Muscle of leg (tissue), 11 donors: ENCODE measurements around the gene KRTAP1-1. TPM values are rescaled to one million over a fixed set of nuclear protein-coding genes. Genes with fewer than 3 reads are reported as not detected.
"Not testable (repeated sequence)": the region's sequence is repeated elsewhere in the genome, so short reads cannot be mapped to it uniquely, and the experiment has no call there.

ENCODE experiments used
- DNase-seq: peaks from one replicate; pipeline ENCODE4 v3.0.0; 2013
- H3K27ac ChIP-seq: one replicate; pipeline ENCODE4 v1.5.1; 2013; ENCODE audit warnings: mild to moderate bottlenecking, low read length, control low read depth
- H3K27me3 ChIP-seq: one replicate; pipeline ENCODE4 v1.6.1; 2013; ENCODE audit warnings: low read length; ENCODE audit not compliant: control insufficient read depth, insufficient read depth
- H3K36me3 ChIP-seq: one replicate; pipeline ENCODE4 v1.6.1; 2013; ENCODE audit warnings: low read length; ENCODE audit not compliant: control insufficient read depth, insufficient read depth
- H3K4me1 ChIP-seq: one replicate; pipeline ENCODE4 v1.6.1; 2013; ENCODE audit warnings: low read length; ENCODE audit not compliant: control insufficient read depth, insufficient read depth
- H3K4me3 ChIP-seq: one replicate; pipeline ENCODE4 v1.5.1; 2013; ENCODE audit warnings: low read length, control low read depth
- H3K9me3 ChIP-seq: replicated peaks from 2 replicates; pipeline ENCODE4 v1.6.1; 2013; ENCODE audit warnings: low read depth, low read length; ENCODE audit not compliant: control insufficient read depth
- WGBS: methylation state at CpG from one replicate; pipeline ENCODE4 v1.1.5; 2013; ENCODE audit warnings: missing lambda C conversion rate; ENCODE audit not compliant: insufficient coverage; 5-methylcytosine and 5-hydroxymethylcytosine counted together
- polyA plus RNA-seq, 8 donors: library from polyadenylated mRNA; unstranded; fragments of 120-200 nt; gene quantifications; one replicate each; pipeline versions ENCODE4 v1.2.1 to v1.2.3, GENCODE V29; 2013; ENCODE audit warnings: inconsistent platforms in 1 of 8, low replicate concordance in 1 of 8; ENCODE audit not compliant: insufficient read length in 8 of 8, insufficient read depth in 1 of 8
- total RNA-seq: library from RNA; stranded (reverse); fragments of 120-200 nt; gene quantifications from one replicate; pipeline ENCODE4 v1.2.4, GENCODE V29; 2013

The KRTAP1-1 gene
- total and polyA plus RNA-seq, 9 donors, result not detected

DNA sequence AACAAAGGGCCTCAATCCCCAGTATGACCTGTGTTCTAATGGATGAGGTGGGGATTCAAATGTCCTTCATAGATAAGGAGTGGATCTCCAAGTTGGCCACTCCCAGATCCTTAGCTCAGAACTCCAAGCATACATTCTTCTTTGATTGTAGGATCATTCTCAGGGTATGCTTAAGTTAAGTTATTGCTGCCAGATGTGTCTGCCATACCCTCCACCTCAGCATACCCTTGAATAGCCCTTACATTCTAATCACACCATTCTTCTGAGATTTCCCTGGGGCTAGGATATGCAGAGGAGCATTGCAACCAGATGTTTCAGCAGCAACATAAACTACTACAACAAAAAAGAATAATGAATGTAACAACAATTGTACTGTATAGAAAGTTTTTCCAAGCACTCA lies 26.0 kb upstream of the KRTAP1-1 start:
- no peak overlapping the region for H3K4me3 ChIP-seq
- DNase-seq, result no peak
- H3K27me3 ChIP-seq, result no peaks in the 10 kb centered on the region
- H3K9me3 ChIP-seq, result no peaks in the 10 kb centered on the region
- no peaks in the 10 kb centered on the region for H3K36me3 ChIP-seq
- H3K27ac ChIP-seq, result no peak overlapping the region
- no peaks in the 10 kb centered on the region for H3K4me1 ChIP-seq

GRCh38 chr17:41065829-41066624 lies 24.8 kb upstream of the KRTAP1-1 start, which contains the start of gene KRTAP2-4:
TSS of gene KRTAP2-4 (minus strand) at chr17:41065879. CDS start at chr17:41065845, 34 bp downstream.
- Histone ChIP-seq H3K4me1 (no peaks in the 10 kb centered on the region), H3K9me3 (no peaks in the 10 kb centered on the region), H3K27me3 (no peaks in the 10 kb centered on the region), H3K27ac (no peak within 1 kb of the TSS), H3K4me3 (no peak within 1 kb of the TSS), H3K36me3 (no peaks in the 10 kb centered on the region)
- 67% methylated on average over 1 of the region's 6 CpGs for WGBS
- DNase-seq, result no peak

- H3K27ac ChIP-seq, DNase-seq, H3K9me3 ChIP-seq, H3K36me3 ChIP-seq, H3K27me3 ChIP-seq, H3K4me1 ChIP-seq, H3K4me3 ChIP-seq: not testable (repeated sequence)
- 100% methylated on average over 2 of the region's 16 CpGs for WGBS
Measured at GRCh38 chr17:41065016-41065689, 23.9 kb upstream of the KRTAP1-1 start.

GRCh38 chr17:41064301-41064700 lies 23.1 kb upstream of the KRTAP1-1 start:
- no peaks in the 10 kb centered on the region for H3K9me3 ChIP-seq
- no peaks in the 10 kb centered on the region for H3K36me3 ChIP-seq
- H3K4me3 ChIP-seq, result no peak overlapping the region
- H3K4me1 ChIP-seq, result no peaks in the 10 kb centered on the region
- no peak overlapping the region for H3K27ac ChIP-seq
- H3K27me3 ChIP-seq, result peaks cover 4% of the 10 kb centered on the region
- DNase-seq, result no peak
- no CpG with 5 or more reads among the region's 1 CpG for WGBS

- Histone ChIP-seq H3K27ac (no peak overlapping the region), H3K4me3 (no peak overlapping the region), H3K36me3 (no peaks in the 10 kb centered on the region), H3K27me3 (peaks cover 5% of the 10 kb centered on the region), H3K9me3 (no peaks in the 10 kb centered on the region), H3K4me1 (no peaks in the 10 kb centered on the region)
- WGBS, result no CpG with 5 or more reads among the region's 4 CpGs
- DNase-seq, result no peak
Measured at GRCh38 chr17:41063449-41063848, 22.2 kb upstream of the KRTAP1-1 start.

DNA sequence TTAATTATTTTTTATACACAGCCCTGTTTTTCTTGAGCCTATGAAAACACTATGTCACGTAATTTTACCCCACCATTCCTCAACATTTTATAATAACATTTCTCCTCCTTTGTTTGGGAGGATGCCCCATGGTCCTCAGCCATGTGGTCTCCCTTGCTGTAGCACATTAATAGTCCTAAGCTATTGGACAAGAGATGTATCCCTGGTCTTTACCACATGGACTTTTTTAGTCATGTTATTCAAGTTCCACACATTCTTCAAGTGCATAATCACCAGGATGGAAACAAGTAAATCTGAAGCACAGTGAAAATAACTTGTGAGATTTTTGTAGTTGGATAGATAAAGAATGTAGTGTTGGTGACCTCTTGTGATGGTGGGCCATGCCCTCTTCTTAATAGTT lies 20.7 kb upstream of the KRTAP1-1 start:
- no peak for DNase-seq
- WGBS, result no CpG with 5 or more reads among the region's 1 CpG
- H3K27ac ChIP-seq, result no peak overlapping the region
- no peaks in the 10 kb centered on the region for H3K4me1 ChIP-seq
- no peaks in the 10 kb centered on the region for H3K36me3 ChIP-seq
- H3K27me3 ChIP-seq, result peaks cover 5% of the 10 kb centered on the region
- no peaks in the 10 kb centered on the region for H3K9me3 ChIP-seq
- no peak overlapping the region for H3K4me3 ChIP-seq

DNA sequence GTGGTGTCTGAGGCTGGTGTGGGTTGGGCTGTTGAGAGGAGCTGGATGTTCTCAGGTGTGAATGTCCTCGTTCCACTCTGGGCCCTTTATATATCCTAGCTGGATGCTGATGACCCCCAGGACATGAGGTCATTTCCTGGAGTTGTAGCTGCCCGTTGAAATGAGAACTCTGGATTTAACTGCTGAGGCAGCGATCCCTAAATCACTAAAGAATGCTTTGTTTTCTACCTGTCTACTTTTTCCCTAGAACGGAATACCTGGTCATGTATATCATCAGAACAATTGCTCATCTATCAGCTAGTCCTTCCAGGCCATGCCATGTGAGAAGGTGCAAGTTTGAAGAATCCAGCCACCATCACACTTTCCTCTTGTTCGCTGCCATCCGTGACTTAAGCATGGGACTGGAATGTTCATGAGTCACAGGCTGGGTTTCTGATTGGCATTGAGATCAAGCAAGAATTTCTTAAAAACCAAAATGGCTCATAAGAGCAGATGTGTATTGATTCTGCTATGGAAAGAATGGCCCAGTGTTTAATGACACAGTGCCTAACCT lies 18.9 kb upstream of the KRTAP1-1 start, which contains the start of gene KRTAP2-3:
KRTAP2-3 (minus strand) TSS at position 63 of the 553 bp plus-strand sequence. CDS start 64 bp downstream, outside the sequence.
- Histone ChIP-seq H3K9me3 (no peaks in the 10 kb centered on the region), H3K36me3 (no peaks in the 10 kb centered on the region), H3K4me1 (no peaks in the 10 kb centered on the region), H3K27me3 (peaks cover 5% of the 10 kb centered on the region), H3K4me3 (no peak within 1 kb of the TSS), H3K27ac (no peak within 1 kb of the TSS)
- DNase-seq, result no peak
- 42% methylated on average over 4 of the region's 6 CpGs for WGBS

DNA sequence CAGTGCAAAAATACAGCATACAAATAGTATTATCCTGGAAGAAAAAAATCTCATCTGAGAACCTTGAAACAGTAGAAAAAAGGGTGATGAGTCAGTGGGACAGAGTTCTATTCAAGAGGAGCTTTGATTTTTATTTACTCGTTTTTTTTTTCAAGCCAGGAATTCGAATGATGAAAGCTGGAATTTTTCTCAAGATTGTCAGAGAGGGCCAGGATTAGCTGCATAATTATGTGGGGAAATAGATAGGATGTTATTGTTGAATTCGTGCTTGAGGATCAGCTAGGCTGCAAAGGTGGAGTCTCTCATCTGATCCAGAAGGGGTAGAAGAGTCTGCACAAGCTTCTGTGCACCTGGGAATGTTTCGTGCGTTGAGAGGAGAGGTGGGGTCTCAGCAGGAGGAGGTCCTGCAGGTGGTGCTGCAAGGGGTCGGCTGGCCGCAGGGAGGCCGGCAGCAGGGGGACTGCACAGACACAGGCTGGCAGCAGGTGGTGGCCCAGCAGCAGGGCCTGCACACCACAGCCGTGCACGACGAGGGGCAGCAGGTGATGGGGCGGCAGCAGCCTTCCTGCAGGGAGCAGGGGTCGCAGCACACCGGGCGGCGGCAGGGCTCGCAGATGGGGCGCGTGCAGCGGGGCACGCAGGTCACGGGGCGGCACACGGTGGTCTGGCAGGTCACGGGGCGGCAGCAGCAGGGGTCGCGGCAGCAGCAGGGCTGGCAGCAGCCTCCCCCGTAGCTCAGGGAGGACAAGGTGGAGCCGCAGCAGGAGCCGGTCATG lies 18.2 kb upstream of the KRTAP1-1 start:
- not testable (repeated sequence) for H3K4me1 ChIP-seq, H3K27ac ChIP-seq, DNase-seq, H3K36me3 ChIP-seq, H3K9me3 ChIP-seq, H3K4me3 ChIP-seq, H3K27me3 ChIP-seq
- 56% methylated on average over 3 of the region's 31 CpGs for WGBS

- Histone ChIP-seq H3K27ac (no peak overlapping the region), H3K27me3 (peaks cover 5% of the 10 kb centered on the region), H3K4me3 (no peak overlapping the region), H3K36me3 (no peaks in the 10 kb centered on the region), H3K9me3 (no peaks in the 10 kb centered on the region), H3K4me1 (no peaks in the 10 kb centered on the region)
- WGBS, result no CpG with 5 or more reads among the region's 5 CpGs
- DNase-seq, result no peak
Measured at GRCh38 chr17:41058741-41059140, 17.5 kb upstream of the KRTAP1-1 start.

- no CpG with 5 or more reads among the region's 1 CpG for WGBS
- no peak overlapping the region for H3K4me3 ChIP-seq
- H3K4me1 ChIP-seq, result no peaks in the 10 kb centered on the region
- H3K27me3 ChIP-seq, result peaks cover 5% of the 10 kb centered on the region
- H3K36me3 ChIP-seq, result no peaks in the 10 kb centered on the region
- H3K9me3 ChIP-seq, result no peaks in the 10 kb centered on the region
- DNase-seq, result no peak
- no peak overlapping the region for H3K27ac ChIP-seq
Measured at GRCh38 chr17:41057547-41057946, 16.3 kb upstream of the KRTAP1-1 start.
